Activated B cell treated with CpG ODN at 0.5 μM for 24 hours (primary cell): Measurements from ENCODE around the gene CIBAR2. TPM values are rescaled to one million over a fixed set of nuclear protein-coding genes. Genes with fewer than 3 reads are reported as not detected.

Experiments used
- ATAC-seq: fragments of 200-7000 bp; cut with Tn5 transposase; one replicate; pipeline ENCODE4 v1.10.0; 2021; ENCODE audit warnings: low read depth, mild to moderate bottlenecking, moderate library complexity
- CTCF ChIA-PET: fragments of 350-600 bp; sonication (Branson Sonifier 250); formaldehyde crosslinking; loops from one replicate; lab custom pipeline; 2021; ENCODE audit warnings: antibody characterized with exemption; lab: Charles Lee
- POLR2A ChIA-PET: fragments of 350-600 bp; sonication (Branson Sonifier 250); formaldehyde crosslinking; loops from one replicate; lab custom pipeline; 2021; ENCODE audit warnings: antibody characterized with exemption; lab: Charles Lee
- DNase-seq: peaks from one replicate; pipeline ENCODE4 v3.0.0; 2022
- H3K27ac Mint-ChIP-seq: one replicate; pipeline ENCODE4 v1.8.0; 2020; ENCODE audit warnings: mixed read lengths
- H3K27me3 Mint-ChIP-seq: one replicate; pipeline ENCODE4 v1.8.0; 2021; ENCODE audit warnings: mixed read lengths
- H3K36me3 Mint-ChIP-seq: one replicate; pipeline ENCODE4 v1.8.0; 2021; ENCODE audit warnings: low read depth, mixed read lengths
- H3K4me1 Mint-ChIP-seq: one replicate; pipeline ENCODE4 v1.8.0; 2021; ENCODE audit warnings: mixed read lengths
- H3K4me3 Mint-ChIP-seq: one replicate; pipeline ENCODE4 v1.8.0; 2020; ENCODE audit warnings: mild to moderate bottlenecking, mixed read lengths
- H3K9me3 Mint-ChIP-seq: one replicate; pipeline ENCODE4 v1.8.0; 2020; ENCODE audit warnings: mixed read lengths
- CTCF ChIP-seq: fragments of 200-600 bp; IDR thresholded peaks from one replicate; pipeline ENCODE4 v1.8.0; 2022; ENCODE audit warnings: antibody characterized with exemption, mild to moderate bottlenecking
- intact Hi-C: fragments of 100-400 bp; cut with micrococcal nuclease; formaldehyde crosslinking; loops from one replicate; pipeline ENCODE4 v1.15.1; 2024
- total RNA-seq: library from RNA; stranded (reverse); gene quantifications from 2 replicates; pipeline ENCODE4 v1.2.3, GENCODE V29; 2022

Gene CIBAR2
- total RNA-seq, 1 donor from 2014 or later = not detected

GRCh38 chr16:85049706-85050305, 62.5 kb downstream of the CIBAR2 start:
- Mint-ChIP-seq H3K27me3 (peaks cover 31% of the 10 kb centered on the region), H3K36me3 (no peaks in the 10 kb centered on the region), H3K4me1 (peaks cover 2% of the 10 kb centered on the region), H3K27ac (no peak overlapping the region), H3K4me3 (no peak overlapping the region), H3K9me3 (no peaks in the 10 kb centered on the region)
- intact Hi-C loops = no loop called here
- no peak for ATAC-seq
- CTCF ChIA-PET = no interaction called here
- POLR2A ChIA-PET = no interaction called here
- no peak for DNase-seq
- TF ChIP-seq CTCF = no peak

GRCh38 chr16:85048921-85049562, 63.2 kb downstream of the CIBAR2 start:
- Mint-ChIP-seq H3K27me3 (peaks cover 32% of the 10 kb centered on the region), H3K9me3 (no peaks in the 10 kb centered on the region), H3K27ac (no peak overlapping the region), H3K4me3 (no peak overlapping the region), H3K4me1 (no peaks in the 10 kb centered on the region), H3K36me3 (no peaks in the 10 kb centered on the region)
- intact Hi-C loops = no loop called here
- no peak for DNase-seq
- ATAC-seq = no peak
- no peak for TF ChIP-seq CTCF
- POLR2A ChIA-PET = no interaction called here
- CTCF ChIA-PET = no interaction called here

Other genes with a start within 250 kb of the CIBAR2 start
- 24.4 and 26.9 TPM in 2 replicates for gene ZDHHC7, start 100.9 kb downstream of the CIBAR2 start, total RNA-seq
- 0.62 and 1.1 TPM in 2 replicates for gene KIAA0513, start 84.7 kb downstream of the CIBAR2 start, total RNA-seq